ENCODE measurements around the gene FH.

Gene FH

GRCh38 chr1:241525026-241525425 lies 5.5 kb upstream of the FH start:
- DNase-seq (ENCODE audit: low spot score) = no peak

GRCh38 chr1:241521718-241522117 lies 2.2 kb upstream of the FH start:
- FAIRE-seq = no peak
- DNase-seq (ENCODE audit: low spot score) = no peak

More at GRCh38 chr1:241525026-241525425, 5.5 kb upstream of the FH start:
- no peak for FAIRE-seq

GRCh38 chr1:241520080-241520465 lies 518 bp upstream of the FH start:
- FAIRE-seq = no peak

DNA sequence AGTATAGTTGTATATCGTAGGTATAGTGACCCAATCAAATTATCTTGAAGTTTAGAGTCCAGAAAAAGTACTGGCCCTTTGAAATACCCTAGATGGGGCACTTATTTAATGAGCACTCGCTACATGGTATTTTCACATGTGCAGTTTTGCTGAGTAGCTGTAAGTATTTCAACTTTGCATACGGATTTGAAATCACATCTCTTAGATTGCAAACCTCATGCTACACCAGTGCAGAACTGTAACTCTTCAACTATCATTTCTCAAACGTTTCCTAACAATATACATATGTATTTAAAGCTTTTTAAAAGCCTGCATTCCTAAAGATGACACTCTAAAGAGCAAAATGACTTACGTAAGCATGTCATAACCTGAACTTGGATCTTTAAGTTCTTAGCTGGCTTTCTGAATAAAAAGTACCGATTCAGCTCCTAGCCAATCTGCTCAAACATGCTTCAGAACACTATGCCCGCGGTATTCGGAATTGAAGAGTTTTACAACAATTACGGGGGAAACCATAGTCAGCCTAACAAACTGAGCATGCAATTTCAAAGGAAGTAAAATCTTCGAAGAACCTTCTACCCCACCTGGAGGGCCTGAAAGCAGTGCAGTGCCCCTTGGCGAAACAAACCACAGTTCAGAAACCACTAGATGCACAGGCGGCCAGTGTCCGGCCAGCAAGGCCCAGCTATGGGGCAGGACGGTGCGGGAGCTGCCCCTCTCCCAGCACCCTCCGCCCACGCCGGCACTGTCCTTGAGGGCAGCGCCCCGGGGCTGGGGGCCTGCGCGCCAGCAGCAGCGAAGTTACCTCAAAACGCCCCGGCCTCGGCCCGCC lies 863 bp downstream of the FH start:
- DNase-seq (ENCODE audit: low spot score) (no peak), FAIRE-seq (peak; percentile 27)

More at GRCh38 chr1:241520080-241520465, 518 bp upstream of the FH start:
- DNase-seq (ENCODE audit: low spot score) = no peak

DNA sequence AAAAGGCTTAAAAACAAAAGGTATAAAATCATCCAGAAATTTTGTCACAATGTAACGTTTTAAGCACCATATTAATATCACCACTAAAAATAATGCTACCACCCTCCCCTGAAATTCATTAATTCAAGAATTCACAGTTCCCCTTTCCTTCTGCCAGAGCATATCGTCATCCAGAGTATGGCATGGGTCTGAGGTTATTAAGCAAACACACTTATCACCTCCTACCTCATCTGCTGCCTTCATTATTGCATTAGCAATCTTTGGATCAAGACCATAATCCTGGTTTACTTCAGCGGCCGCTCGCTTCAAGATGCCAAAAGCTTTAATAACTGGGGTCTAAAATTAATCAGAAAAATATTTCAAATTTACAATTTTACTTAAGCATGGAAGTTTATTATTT lies 6.2 kb downstream of the FH start:
- FAIRE-seq (no peak), DNase-seq (ENCODE audit: low spot score) (no peak)

DNA sequence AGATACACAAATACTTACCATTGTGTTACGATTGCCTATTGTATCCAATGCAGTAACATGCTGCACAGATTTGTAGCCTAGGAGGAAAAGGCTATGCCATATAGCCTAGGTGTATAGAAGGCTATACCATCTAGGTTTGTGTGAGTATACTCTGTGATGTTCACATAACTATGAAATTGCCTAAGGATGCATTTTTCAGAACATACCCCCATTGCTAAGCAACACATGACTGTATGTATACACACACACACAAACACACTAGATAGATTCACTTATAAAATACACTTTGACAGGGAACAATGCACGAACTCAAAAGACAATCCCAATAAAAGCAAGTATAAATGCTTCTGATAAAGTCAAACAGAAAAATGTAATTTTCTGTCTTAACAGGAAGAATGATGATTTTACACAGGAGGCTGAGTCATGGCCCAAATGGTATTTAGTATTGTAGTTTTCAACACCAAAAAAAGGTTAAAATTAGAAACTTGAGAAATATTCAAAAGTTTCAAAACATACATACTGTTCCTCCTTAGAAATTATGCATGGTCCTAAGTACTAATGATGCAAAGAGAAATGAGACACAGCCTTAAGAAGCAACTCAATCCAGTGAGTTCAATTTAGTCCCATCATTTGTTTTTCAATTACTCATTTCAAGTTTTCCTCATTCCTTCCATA lies 12.2 kb downstream of the FH start:
- DNase-seq (ENCODE audit: low spot score) = no peak
- FAIRE-seq = no peak

DNA sequence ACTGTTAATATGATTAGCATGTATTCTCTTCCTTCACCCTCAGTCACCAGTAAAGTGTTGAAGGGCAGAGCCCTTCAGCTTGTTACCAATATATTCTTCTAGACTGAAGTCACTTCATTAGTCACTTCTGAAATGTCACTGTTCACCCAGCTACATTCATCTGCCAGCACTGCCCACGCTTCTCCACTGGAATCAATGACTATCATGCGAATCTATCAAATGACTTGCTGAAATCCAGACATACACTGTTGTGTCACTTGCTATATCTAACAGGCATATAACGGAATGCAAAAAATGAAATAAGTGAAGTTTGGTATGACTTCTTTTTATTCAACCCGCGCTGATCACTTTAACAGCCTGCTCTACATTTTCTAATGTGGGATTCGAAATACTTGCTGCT lies 16.1 kb downstream of the FH start:
- DNase-seq (ENCODE audit: low spot score) (no peak), FAIRE-seq (no peak)

DNA sequence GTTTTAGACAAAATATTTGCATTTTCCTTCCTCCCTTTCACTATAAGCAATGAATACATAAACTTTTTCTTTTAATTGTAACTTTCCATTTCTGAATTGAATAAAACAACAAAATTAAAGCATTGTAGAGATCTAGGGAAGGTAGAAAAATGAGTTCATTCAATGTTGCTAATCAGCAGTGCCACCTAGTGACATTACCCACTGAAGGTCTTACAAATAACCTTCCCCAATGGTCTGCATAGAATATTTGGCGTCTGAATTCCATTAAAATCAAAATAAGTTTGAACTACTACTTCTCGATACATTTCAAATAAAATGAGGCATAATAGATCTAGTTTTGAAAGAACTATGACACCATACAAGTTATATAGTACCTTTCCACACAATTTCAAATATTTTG lies 19.6 kb downstream of the FH start:
- DNase-seq (ENCODE audit: low spot score) = peak; percentile 35
- peak; percentile 75 for FAIRE-seq

- no peak for DNase-seq (ENCODE audit: low spot score)
- FAIRE-seq = no peak
These were observed 23.8 kb downstream of the FH start for GRCh38 chr1:241495741-241496140.

DNA sequence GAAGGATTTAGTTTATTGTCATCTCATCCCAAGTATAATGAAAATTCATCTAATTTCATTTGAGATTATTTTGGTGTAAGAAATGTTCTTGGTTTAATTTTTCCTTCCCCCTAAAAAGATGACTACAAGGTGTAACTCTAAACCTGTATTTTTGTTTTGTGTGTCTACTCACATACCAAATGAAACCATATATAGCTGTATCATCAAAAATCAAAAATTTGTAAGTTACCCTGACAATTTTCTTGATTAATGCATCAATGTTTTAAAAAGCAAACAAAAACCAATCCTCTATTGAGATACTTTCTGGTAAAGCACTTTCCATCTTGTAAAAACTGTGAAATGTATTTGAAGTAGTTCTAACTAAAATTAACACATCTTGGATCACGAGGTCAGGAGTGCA lies 30.8 kb downstream of the FH start:
- FAIRE-seq (peak; percentile 38), DNase-seq (ENCODE audit: low spot score) (no peak)

DNA sequence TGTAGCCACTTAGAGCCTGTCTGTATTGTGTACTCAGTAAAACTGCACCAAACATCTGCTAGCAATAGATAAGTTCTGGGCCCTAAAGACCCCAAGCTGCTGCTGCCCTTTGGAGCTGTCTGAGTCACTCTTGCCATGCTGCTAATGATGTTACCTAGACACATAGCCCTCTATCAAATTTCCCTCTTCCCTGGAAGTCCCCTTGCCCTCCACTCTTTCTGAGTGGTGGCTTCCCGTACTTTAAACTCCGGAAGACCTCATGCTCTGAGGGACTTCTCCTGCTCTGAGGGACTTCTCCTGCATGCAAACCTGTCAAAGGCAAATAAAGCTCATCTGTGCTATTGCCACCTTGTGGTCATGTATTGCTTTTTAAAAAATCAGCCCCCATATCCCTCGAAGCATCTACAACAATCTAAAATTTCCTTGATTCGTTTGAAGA lies 34.0 kb downstream of the FH start:
- no peak for FAIRE-seq
- DNase-seq (ENCODE audit: low spot score) = peak; percentile 14

DNA sequence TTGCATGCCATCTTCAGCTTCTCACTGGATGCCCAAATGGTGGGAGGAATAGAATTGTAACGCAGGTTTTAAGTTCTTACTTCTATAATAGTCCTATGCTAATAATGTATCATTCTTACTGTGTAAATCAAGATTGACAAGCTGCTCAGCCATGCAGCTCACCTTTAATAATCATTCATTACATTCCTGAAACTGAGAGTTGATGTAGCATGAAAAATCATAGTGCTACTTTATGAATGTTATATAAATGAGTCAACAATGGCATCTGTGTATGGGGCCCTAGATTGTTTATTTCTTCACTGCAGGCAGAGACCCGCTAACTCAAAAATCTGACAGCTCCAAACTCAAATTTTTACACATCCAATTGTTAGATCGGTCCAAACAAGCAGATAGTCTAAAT lies 34.4 kb downstream of the FH start:
- no peak for DNase-seq (ENCODE audit: low spot score)
- FAIRE-seq = no peak

DNA sequence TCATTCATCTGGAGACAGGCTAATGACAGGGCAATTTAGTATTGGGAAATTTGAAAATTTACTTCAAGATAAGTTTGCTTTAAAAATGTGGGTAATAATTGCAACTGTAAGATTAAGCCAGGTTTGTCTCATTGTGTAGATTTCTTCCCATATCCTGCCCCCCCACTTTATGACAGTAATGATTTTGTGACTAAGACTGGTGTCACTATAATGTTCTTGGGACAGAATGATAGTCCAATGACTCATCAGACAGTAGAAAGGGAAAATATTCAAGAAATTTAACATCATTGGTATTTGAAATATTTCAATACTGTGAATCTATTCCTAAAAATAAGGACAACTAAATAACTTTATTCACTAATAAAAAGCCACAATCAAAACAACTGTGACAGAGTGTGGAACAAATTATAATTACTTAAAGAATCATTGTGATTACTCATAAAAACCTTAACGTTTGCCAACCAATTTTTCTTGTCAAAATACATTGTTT lies 36.7 kb downstream of the FH start:
- peak; percentile 92 for DNase-seq (ENCODE audit: low spot score)
- FAIRE-seq = peak; percentile 99

GRCh38 chr1:241479294-241479693 lies 40.3 kb downstream of the FH start:
- DNase-seq (ENCODE audit: low spot score) (no peak), FAIRE-seq (no peak)

GRCh38 chr1:241475671-241476070 lies 43.9 kb downstream of the FH start:
- FAIRE-seq (peak; percentile 77), DNase-seq (ENCODE audit: low spot score) (peak; percentile 80)

DNA sequence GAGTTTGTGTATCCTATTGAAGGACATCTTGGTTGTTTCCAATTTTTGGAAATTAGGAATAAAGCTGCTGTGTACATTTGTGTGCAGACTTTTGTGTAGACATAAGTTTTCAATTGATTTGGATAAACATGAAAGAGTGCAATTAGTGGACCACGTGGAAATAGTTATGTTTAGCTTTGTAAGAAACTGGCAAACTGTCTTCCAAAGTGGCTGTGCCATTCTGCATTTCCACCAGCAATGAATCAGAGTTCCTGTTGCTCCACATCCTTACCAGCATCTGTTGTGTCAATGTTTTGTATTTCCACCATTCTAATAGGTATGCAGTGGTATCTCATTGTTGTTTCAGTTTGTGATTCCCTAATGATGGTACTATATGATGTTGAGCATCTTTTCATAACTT lies 46.5 kb downstream of the FH start:
- no peak for DNase-seq (ENCODE audit: low spot score)
- no peak for FAIRE-seq

GRCh38 chr1:241470908-241471590 lies 48.5 kb downstream of the FH start:
- DNase-seq (ENCODE audit: low spot score) = no peak
- no peak for FAIRE-seq

- FAIRE-seq (no peak), DNase-seq (ENCODE audit: low spot score) (no peak)
These were observed 49.2 kb downstream of the FH start for GRCh38 chr1:241470361-241470760.

DNA sequence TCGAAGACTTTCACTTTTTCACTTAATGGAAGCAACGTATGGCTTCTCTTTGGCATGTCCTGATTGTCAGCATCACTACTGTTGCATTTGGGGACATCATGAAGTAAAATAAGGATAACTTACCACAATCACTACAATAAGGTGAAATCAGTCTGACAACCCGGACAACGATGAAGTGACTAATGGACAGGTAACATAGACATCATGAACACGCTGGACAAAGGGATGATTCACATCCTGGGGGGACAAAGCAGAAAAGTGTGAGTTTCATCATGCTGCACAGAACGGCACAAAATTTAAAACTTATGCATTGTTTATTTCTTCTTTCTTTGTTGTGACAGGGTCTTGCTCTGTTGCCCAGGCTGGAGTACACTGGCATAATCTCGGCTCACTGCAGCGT lies 53.9 kb downstream of the FH start:
- FAIRE-seq (no peak), DNase-seq (ENCODE audit: low spot score) (peak; percentile 28)

DNA sequence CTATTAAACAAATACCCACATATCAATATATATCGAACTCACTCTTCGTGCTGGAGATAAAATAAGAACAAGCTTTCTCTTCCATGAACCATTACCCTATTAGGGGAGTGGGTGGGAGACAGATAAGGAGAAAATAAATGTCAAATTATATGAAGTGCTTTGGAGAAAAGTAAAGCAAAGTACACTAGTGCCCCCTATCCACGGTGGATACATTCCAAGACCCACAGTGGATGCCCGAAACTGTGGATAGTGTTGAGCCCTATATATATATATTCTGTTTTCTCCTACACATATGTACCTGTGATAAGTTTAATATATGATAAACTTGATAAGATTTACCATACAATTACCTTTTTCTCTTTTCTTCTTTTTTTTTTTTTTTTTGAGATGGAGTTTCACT lies 54.6 kb downstream of the FH start:
- FAIRE-seq = no peak
- no peak for DNase-seq (ENCODE audit: low spot score)

- no peak for FAIRE-seq
These were observed 57.2 kb downstream of the FH start for GRCh38 chr1:241462391-241462790.

More at GRCh38 chr1:241462391-241462790, 57.2 kb downstream of the FH start:
- no peak for DNase-seq (ENCODE audit: low spot score)
